ENCODE measurements around the gene HNF4A. TPM values are rescaled to one million over a fixed set of nuclear protein-coding genes. Genes with fewer than 3 reads are reported as not detected.

Gene HNF4A
- not detected in 2 replicates for total RNA-seq

GRCh38 chr20:44355498-44356352, at the start of gene HNF4A:
HNF4A (plus strand) TSS chr20:44355699; CDS start chr20:44355805, 106 bp downstream.

GRCh38 chr20:44310664-44311639, 44.5 kb upstream of the HNF4A start, which contains the start of gene FITM2:
FITM2 (minus strand) TSS chr20:44311202; CDS start chr20:44311148, 54 bp downstream.

GRCh38 chr20:44336725-44337380, 18.6 kb upstream of the HNF4A start, which contains the start of gene R3HDML:
R3HDML (plus strand) TSS chr20:44337043; CDS start chr20:44337158, 115 bp downstream.

GRCh38 chr20:44475694-44476560, 120.4 kb downstream of the HNF4A start, which contains the start of gene TTPAL:
TTPAL (plus strand) TSS chr20:44475874; CDS start chr20:44480000, 4,126 bp downstream.

Other genes with a start within 250 kb of the HNF4A start
- gene JPH2, start 168.5 kb upstream of the HNF4A start, total RNA-seq: 0.68 and 4.1 TPM in 2 replicates
- gene OSER1, start 144.9 kb upstream of the HNF4A start, total RNA-seq: 41.8 and 71.1 TPM in 2 replicates
- gene GDAP1L1, start 108.4 kb upstream of the HNF4A start, total RNA-seq: not detected in 2 replicates
- 6.8 and 7.5 TPM in 2 replicates for gene FITM2, start 44.5 kb upstream of the HNF4A start, total RNA-seq
- not detected in 2 replicates for gene R3HDML, start 18.7 kb upstream of the HNF4A start, total RNA-seq
- gene TTPAL, start 120.2 kb downstream of the HNF4A start, total RNA-seq: 15.7 and 27.3 TPM in 2 replicates
- gene SERINC3, start 166.4 kb downstream of the HNF4A start, total RNA-seq: 96.0 and 118 TPM in 2 replicates
- 6.8 and 7.5 TPM in 2 replicates for gene PKIG, start 226.9 kb downstream of the HNF4A start, total RNA-seq

Measured in nasal cavity respiratory epithelium epithelial cell of viscerocranial mucosa (primary cell).